ENCODE results near the gene SLC25A14.

- TF ChIP-seq EZH2 (IDR thresholded peaks at IDR 0.05; ENCODE audit: borderline replicate concordance, low read length) (no peak), CTCF (IDR thresholded peaks at IDR 0.05; ENCODE audit: low read length) (no peak)
These were observed 34.9 kb upstream of the SLC25A14 start for GRCh38 chrX:130304587-130305368.
